ENCODE data around the gene VWA8. TPM values are rescaled to one million over a fixed set of nuclear protein-coding genes. Genes with fewer than 3 reads are reported as not detected.

VWA8 gene
- total and polyA plus RNA-seq, 2 of the 13 experiments (the other 11 are each of a cell fraction or from before 2014, with no cell fraction given): 9.1 to 17.3 TPM

- H3K27ac ChIP-seq (ENCODE audit: extremely low read length, insufficient read depth, low read length): no peak overlapping the region
- intact Hi-C loops (cut with micrococcal nuclease; ENCODE audit: unreplicated experiment): loop anchor here (2.0 kb wide), 1 partner anchor 14 kb away; no protein-coding TSS in a partner anchor
- TF ChIP-seq TCF7 (IDR thresholded peaks at IDR 0.05; ENCODE audit: low read depth): no peak
- no peak overlapping the region for H3K4me3 ChIP-seq (replicated peaks in 1 of 3; ENCODE audit: insufficient read depth in 1 of 3, low read depth in 2 of 3, low read length in 3 of 3)
- H3K9ac ChIP-seq (ENCODE audit: insufficient read depth, low read depth, low read length): no peak overlapping the region
- no peaks in the 10 kb centered on the region; a peak in 2 of 5 replicates for H3K36me3 ChIP-seq (replicated peaks in 1 of 2; ENCODE audit: control insufficient read depth in 1 of 2, insufficient read depth in 2 of 2, low read length in 2 of 2)
- WGBS (ENCODE audit: low lambda C conversion rate): 87% methylated on average over 3 of the region's 3 CpGs
- H3K4me2 ChIP-seq (ENCODE audit: low read depth, low read length): no peak overlapping the region
- DNase-seq (ENCODE audit: low spot score) (no peak), ATAC-seq (no peak), FAIRE-seq (no peak)
- in situ Hi-C loops (cut with HindIII; ENCODE audit: extremely low pct_ligation_motif_present, low pct_unique_long_range_greater_than_20kb): no loop called here
- H3K27me3 ChIP-seq (ENCODE audit: control insufficient read depth in 1 of 2, insufficient read depth in 2 of 2, low read length in 2 of 2): no peaks in the 10 kb centered on the region
- no peaks in the 10 kb centered on the region for H3K79me2 ChIP-seq (ENCODE audit: insufficient read depth, low read length)
- H4K20me1 ChIP-seq (ENCODE audit: insufficient read depth, low read length): no peaks in the 10 kb centered on the region
- no TSS peak for BruUV-seq (replicated peaks)
- ChIA-PET CTCF (ENCODE audit: low intra/inter-chr PET ratio, low total read pairs) (no interaction called here), POLR2A (interaction anchor here (1.0 kb wide), 1 partner anchor 14 kb away, joined by 3 read pairs; no protein-coding TSS in a partner anchor)
- H3K4me1 ChIP-seq (ENCODE audit: insufficient read depth, low read length): peaks cover 17% of the 10 kb centered on the region
- no peaks in the 10 kb centered on the region for H3K9me3 ChIP-seq (ENCODE audit: low read length)
- H2AFZ ChIP-seq (ENCODE audit: low read length): no peak overlapping the region
Measured at GRCh38 chr13:41634407-41634806, 326.5 kb downstream of the VWA8 start.

GRCh38 chr13:41633776-41634175 lies 327.1 kb downstream of the VWA8 start:
- H3K79me2 ChIP-seq (ENCODE audit: insufficient read depth, low read length): no peaks in the 10 kb centered on the region
- intact Hi-C loops (cut with micrococcal nuclease; ENCODE audit: unreplicated experiment): loop anchor here (2.0 kb wide), 1 partner anchor 13 kb away; no protein-coding TSS in a partner anchor
- in situ Hi-C loops (cut with HindIII; ENCODE audit: extremely low pct_ligation_motif_present, low pct_unique_long_range_greater_than_20kb): no loop called here
- no peak overlapping the region for H3K9ac ChIP-seq (ENCODE audit: insufficient read depth, low read depth, low read length)
- no peak overlapping the region for H3K27ac ChIP-seq (ENCODE audit: extremely low read length, insufficient read depth, low read length)
- H3K27me3 ChIP-seq (ENCODE audit: control insufficient read depth in 1 of 2, insufficient read depth in 2 of 2, low read length in 2 of 2): no peaks in the 10 kb centered on the region
- H3K9me3 ChIP-seq (ENCODE audit: low read length): no peaks in the 10 kb centered on the region
- FAIRE-seq: no peak
- H2AFZ ChIP-seq (ENCODE audit: low read length): no peak overlapping the region
- 97% methylated on average over 4 of the region's 4 CpGs for WGBS (ENCODE audit: low lambda C conversion rate)
- no peak overlapping the region for H3K4me3 ChIP-seq (replicated peaks in 1 of 3; ENCODE audit: insufficient read depth in 1 of 3, low read depth in 2 of 3, low read length in 3 of 3)
- no peaks in the 10 kb centered on the region for H4K20me1 ChIP-seq (ENCODE audit: insufficient read depth, low read length)
- no peak for ATAC-seq
- ChIA-PET CTCF (ENCODE audit: low intra/inter-chr PET ratio, low total read pairs) (no interaction called here), POLR2A (no interaction called here)
- DNase-seq (ENCODE audit: low spot score): no peak
- no TSS peak for BruUV-seq (replicated peaks)
- peaks cover 11% of the 10 kb centered on the region for H3K4me1 ChIP-seq (ENCODE audit: insufficient read depth, low read length)
- H3K4me2 ChIP-seq (ENCODE audit: low read depth, low read length): no peak overlapping the region
- no peaks in the 10 kb centered on the region; a peak in 1 of 5 replicates for H3K36me3 ChIP-seq (replicated peaks in 1 of 2; ENCODE audit: control insufficient read depth in 1 of 2, insufficient read depth in 2 of 2, low read length in 2 of 2)
- TF ChIP-seq TFE3 (CRISPR knock-in tag; IDR thresholded peaks at IDR 0.05) (no peak), SNAI1 (CRISPR knock-in tag; IDR thresholded peaks at IDR 0.05; ENCODE audit: borderline replicate concordance) (no peak), ZNF564 (CRISPR knock-in tag; IDR thresholded peaks at IDR 0.05) (no peak), NFRKB (IDR thresholded peaks at IDR 0.05) (no peak), GATA4 (IDR thresholded peaks at IDR 0.05; ENCODE audit: borderline replicate concordance, low read depth) (no peak), ZNF703 (CRISPR knock-in tag; IDR thresholded peaks at IDR 0.05; ENCODE audit: borderline replicate concordance) (no peak), ZZZ3 (CRISPR knock-in tag; IDR thresholded peaks at IDR 0.05; ENCODE audit: borderline replicate concordance) (no peak), NFE2L1 (CRISPR knock-in tag; IDR thresholded peaks at IDR 0.05; ENCODE audit: borderline replicate concordance) (no peak), ELF1 (CRISPR knock-in tag; IDR thresholded peaks at IDR 0.05) (no peak), ZNF33A (CRISPR knock-in tag; IDR thresholded peaks at IDR 0.05; ENCODE audit: borderline replicate concordance) (no peak), MZF1 (CRISPR knock-in tag; IDR thresholded peaks at IDR 0.05; ENCODE audit: borderline replicate concordance) (no peak), ZKSCAN5 (CRISPR knock-in tag; IDR thresholded peaks at IDR 0.05) (no peak)
